Daoy (cell line): ENCODE measurements around the gene TMEM175. TPM values are rescaled to one million over a fixed set of nuclear protein-coding genes. Genes with fewer than 3 reads are reported as not detected.

ENCODE experiments used
- DNase-seq: peaks from one replicate; pipeline ENCODE4 v3.0.0-alpha.2; 2015; ENCODE audit warnings: low read depth
- total RNA-seq: library from RNA; depleted of rRNA; stranded (reverse); fragments of >200 nt; shearing (Covaris generic); gene quantifications from 2 replicates; pipeline ENCODE4 v1.2.3, GENCODE V29; 2014; rRNA removed

The TMEM175 gene, protein sequence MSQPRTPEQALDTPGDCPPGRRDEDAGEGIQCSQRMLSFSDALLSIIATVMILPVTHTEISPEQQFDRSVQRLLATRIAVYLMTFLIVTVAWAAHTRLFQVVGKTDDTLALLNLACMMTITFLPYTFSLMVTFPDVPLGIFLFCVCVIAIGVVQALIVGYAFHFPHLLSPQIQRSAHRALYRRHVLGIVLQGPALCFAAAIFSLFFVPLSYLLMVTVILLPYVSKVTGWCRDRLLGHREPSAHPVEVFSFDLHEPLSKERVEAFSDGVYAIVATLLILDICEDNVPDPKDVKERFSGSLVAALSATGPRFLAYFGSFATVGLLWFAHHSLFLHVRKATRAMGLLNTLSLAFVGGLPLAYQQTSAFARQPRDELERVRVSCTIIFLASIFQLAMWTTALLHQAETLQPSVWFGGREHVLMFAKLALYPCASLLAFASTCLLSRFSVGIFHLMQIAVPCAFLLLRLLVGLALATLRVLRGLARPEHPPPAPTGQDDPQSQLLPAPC
- 12.0 and 20.1 TPM in 2 replicates for total RNA-seq

DNA sequence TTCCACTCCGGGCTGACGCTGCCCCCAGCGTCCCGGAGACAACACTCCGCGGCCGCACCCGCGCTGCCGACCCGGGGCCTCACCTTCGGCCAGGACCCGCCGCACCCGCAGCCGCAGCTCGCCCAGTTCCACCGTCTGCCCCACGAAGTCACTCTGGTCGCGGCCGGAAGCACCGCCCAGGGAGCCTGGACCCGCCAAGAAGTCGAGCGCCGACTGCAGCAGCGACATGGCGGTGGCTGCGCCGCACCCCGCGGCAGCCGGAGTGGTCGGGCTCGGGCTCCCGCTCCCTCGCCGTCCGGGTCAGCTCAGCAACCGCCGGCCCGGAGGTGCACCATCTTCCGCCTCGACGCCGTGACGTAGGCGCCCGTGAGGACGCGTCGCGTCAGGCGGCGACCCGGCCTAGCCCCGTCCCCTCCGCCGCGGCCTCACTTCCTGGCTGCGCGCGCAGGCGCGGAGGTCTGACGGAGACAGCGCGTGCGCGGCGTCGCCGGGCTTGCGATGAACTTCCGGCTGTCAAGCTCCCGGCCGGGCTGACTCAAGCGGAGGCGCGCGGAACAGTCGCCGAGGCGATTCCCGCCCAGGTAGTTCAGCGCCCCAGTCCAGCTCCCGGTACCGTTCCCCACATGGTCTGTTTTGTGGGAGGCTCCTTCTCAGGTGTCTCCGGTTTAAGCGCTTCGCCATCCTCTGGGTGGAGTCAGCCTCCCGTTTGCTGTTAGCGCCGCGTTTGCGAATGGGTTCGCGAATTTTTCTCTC, at the start of gene TMEM175, which contains the start of gene GAK:
Gene TMEM175 (plus strand): TSS at position 501 of the 753 bp plus-strand sequence. CDS start 15,280 bp downstream, outside the sequence.
Gene GAK (minus strand): TSS at position 357 of the 753 bp plus-strand sequence. CDS start 129 bp downstream, at position 228.
- peak; percentile 98 for DNase-seq

DNA sequence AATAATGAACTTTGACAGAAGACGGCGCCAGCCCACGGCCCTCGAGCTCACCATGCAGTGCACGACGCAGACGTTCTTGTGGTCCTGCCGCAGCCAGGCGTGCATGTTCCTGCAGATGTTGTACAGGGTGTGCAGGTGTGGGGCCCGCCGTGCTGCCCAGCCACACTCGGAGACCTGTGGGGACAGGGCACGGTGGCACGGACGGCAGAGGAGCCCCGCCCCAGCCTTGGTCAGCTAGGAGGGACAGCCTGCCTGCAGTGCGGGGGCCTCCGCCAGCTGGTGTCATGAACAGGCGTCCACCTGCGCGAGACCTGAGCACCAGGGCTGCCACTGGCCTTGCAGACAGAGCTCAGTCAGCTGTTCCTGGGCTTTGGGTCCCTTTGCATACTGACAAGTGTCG, 49.6 kb upstream of the TMEM175 start:
- no peak for DNase-seq

DNA sequence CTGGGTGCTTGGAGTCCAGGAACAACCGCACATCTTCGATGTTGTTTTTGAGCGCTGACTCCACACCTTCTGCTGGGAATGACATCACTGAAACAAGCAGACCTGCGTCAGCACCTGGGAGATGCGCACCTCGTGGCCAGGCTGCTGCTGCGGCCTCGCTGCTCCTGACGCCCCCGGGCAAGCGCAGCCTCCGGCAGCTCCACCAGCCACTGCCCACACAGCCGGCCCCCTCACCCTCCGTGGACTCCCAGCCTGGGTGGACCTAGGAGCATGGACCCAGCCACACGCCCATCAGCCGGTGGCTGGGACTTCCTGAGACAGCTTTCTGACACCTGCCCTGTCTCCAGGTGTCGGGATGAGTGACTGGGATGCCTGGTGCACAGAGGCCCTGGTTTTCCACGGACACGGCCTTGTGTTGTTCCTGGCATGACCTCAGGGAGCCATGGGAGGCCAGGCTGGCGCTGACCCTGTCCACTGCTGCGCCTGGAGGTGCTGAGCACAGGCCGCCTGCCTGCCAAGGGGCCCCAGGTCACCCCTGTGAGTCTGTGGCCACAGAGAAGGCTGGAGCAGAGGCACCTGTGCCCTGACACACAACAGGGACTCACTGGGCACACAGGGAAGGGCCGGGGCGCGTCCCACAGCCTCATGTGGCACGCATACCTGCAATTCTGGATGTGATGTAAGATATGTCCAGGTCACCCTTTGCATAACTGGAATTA, 48.7 kb upstream of the TMEM175 start:
- no peak for DNase-seq

DNA sequence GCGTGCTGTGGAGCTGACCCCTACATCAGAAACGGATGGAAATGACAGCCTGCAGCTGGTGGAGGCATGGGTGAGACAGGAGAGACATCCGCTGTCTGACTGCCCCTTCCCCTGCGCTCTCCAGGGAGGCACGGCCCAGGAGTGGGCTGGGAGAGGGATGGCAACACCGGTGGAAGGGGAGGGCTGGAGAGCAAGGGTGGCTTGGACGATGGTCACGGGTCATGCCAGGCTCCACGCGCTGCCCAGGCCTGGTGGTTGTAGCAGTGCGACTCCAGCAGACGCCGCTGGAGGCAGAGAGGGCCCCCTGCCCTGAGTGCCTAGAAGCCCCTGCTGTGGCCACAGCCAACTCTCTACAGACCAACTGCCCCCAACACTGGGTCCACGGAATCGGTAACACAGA, 48.0 kb upstream of the TMEM175 start:
- DNase-seq: no peak

DNA sequence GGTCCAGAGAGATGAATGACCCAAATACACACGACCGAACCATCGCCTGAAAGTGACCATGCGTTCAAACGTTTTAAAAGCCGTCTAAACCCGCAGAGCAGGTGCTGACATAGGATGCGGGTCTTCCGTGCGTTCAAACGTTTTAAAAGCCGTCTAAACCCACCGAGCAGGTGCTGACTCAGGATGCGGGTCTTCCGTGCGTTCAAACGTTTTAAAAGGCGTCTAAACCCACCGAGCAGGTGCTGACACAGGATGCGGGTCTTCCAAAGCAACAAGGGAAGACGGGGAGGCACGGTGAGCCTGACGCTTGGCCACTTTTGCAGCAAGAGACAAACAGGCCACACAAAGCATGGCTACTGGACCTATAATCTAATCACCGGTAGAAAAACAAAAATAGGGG, 47.4 kb upstream of the TMEM175 start:
- no peak for DNase-seq

DNA sequence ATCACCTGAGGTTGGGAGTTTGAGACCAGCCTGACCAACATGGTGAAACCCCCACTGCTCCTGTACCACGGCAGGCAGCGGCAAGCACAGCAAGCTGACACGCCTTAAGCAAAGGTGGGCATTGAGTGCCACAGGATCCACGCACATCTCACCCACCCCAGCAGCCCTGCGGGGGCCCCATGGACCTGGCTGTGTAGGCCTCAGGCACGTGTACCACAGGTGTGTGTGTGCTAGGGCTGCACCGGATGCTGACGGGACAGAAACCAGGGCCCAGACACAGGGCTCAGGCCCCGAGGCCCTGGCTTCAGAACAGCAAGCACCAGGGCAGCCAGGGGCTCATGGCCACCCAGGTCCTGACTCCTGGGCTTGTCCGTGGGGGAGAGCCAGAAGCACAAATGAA, 46.9 kb upstream of the TMEM175 start:
- DNase-seq: no peak

DNA sequence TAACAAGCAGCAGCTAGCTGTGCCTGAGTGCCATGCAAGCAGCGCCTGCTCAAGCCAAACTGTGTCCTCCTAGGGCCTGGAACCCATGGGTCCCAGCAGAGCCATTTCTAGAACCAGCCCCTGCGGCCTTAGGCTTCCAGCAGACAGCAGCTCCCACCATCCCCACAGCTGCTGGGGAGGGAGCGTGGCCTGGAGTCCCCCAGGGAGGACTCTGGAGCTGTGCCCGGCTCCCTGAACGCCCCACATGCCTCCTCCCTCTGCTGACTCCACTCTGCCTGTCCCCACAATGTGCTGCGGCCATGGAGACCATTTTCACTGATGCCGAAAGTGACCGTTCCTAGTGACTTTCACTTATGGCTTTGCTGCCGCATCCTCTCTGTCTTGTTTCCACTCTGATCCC, 46.0 kb upstream of the TMEM175 start:
- DNase-seq: no peak

DNA sequence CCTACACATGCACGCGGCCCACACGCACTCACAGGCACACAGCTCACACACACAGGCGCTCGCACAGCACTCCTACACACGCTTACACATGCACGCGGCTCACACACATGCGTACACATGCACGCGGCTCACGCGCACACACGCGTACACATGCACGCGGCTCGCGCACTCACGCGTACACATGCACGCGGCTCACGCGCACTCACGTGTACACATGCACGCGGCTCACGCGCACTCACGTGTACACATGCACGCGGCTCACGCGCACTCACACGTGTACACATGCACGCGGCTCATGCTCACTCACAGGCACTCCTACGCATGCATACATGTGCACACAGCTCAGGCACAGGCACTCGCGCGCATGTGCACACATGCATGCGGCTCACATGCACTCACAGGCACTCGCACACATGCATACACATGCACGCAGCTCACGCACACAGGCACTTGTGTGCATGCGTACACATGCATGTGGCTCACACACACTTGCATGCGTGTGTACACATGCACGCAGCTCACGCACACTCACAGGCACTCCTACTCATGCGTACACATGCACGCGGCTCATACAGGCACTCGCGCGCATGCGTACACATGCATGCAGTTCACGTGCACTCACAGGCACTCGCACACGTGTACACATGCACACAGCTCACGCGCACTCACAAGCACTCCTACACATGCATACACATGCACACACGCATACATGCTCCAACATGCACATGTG, 45.1 kb upstream of the TMEM175 start:
- DNase-seq: no peak

DNA sequence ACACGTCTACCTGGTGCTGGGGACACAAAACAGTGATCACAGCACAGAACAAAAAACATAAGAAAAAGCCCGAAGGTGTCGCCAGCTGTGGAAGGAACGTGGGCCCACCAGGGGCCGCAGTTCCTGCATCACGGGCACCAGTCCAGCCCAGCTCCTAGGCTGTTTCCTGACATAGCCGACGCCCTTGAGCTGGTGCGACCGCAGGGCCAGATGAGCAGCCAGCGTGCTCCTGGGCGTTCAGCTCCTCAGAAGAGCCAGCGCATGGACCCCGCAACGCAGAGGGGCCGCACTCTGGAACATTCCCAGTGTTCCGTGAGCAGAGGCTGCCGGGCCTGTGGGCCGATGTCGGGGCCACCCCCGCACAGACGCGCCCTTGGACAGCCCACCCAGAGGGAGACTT, 44.2 kb upstream of the TMEM175 start:
- no peak for DNase-seq

DNA sequence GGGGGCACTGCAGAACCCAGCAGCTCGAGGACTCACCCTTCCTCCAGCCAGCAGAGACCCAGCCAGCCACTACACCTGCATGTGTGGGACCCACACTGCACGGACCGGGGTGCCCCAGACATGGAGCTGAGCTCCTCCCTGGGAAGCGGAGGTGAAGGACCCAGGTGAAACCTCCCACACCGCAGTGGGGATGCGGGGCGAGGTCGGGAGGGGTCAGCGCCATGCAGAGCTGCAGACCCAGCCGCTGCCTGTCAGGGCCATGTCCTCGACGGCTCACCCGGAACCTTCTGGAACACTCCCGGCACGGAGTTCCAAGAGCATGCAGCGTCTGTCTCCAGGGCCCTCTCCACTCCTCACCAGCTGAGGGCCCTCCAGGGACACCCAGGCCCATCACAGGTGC, 42.7 kb upstream of the TMEM175 start:
- DNase-seq: no peak

DNA sequence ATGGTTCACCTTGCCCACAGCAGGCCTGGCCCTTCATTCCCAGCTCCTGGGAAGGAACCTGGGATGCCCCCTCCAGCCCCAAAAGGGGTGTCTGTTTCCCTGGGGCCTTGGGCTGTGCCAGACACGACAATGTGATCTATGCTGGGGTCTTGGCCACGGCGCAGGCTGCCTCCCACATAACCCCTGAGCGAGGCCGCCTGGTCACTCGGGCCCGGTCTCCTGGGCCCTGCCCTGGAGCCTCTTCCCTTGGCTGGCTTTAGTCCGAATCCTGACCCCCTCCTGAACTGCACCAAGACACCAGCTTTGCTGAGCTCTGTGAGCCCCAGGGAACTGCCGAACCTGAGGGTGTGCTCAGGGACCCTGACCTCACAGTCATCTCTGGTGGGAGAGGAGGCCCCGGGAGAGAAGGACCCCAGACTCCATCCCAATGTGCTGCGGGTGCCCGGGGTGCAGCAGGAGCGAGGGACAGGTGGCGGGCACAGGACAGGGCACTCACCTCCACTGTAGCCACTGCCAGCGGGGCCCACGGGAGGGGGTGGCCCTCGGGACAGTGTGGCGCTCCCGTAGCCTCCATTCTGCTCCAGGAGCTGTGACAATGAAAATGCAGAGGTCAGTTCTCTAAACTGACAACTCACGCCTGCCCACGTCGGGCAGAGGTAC, 42.1 kb upstream of the TMEM175 start:
- DNase-seq: no peak

DNA sequence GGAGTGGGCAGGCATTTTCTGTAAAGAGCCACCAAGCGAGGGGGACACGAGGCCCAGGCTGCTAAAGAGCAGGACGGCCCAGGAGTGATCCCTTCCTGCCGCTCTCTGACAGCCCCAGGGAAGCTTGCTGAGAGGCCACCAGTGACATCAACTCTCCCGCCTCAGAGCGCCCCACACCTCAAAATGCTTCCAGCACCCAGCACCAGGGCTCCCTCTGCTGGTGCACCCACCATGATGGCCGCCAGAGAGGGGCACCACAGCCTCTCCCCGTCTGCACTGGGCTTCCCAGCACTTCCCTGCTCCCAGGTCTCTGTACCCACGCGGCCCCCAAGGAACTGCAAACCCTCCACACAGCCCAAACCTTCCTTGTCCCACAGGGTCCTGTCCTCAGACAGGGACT, 40.5 kb upstream of the TMEM175 start:
- DNase-seq: no peak

DNA sequence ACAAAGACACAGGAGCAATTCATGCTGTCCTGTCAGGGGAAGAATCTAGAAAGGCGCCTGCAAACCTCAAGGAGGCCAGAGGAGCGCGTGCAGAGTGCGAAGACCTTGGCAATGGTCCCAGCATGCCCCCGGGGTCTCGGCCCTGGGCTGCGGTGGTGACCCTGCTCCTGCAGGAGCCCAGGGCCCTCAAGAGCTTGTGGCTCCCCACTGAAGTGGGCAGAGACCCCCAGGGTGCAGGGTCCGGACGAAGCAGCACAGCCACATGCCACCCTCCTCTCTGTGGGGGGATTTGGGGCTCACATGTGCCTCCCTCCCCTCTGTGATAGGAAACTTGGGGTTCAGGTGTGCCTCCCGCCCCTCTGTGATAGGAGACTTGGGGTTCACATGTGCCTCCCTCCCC, 39.5 kb upstream of the TMEM175 start:
- no peak for DNase-seq

DNA sequence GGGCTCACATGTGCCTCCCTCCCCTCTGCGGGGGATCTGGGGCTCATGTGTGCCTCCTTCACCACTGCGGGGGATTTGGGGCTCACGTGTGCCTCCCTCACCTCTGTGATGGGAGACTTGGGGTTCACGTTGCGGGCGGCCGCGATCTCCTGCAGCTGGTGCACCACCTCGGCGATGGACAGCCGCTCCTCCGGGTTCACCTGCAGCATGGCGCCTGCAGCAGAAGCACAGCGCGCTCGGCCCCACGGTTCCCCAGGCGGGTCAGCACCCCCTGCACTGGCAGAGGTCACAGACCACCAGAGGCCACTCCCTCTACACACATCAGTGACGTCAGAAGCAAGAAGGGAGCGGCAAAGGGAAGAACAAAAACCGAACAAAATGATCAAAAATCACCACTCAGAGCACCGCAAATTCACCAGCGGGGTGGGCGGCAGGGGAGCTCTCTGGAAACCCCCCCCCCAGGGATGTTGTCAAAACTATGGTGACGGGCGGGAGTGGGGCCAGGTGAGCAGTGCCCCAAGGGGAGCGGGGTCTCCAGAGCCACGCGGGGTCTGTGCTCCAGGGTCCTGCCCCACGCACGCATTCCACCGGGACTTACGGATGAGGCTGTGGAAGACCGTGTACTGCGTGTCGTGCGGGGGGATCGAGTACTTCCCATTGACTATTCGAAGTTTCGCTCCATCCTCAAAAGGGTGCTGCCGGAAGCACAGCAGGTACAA, 38.8 kb upstream of the TMEM175 start:
- no peak for DNase-seq

DNA sequence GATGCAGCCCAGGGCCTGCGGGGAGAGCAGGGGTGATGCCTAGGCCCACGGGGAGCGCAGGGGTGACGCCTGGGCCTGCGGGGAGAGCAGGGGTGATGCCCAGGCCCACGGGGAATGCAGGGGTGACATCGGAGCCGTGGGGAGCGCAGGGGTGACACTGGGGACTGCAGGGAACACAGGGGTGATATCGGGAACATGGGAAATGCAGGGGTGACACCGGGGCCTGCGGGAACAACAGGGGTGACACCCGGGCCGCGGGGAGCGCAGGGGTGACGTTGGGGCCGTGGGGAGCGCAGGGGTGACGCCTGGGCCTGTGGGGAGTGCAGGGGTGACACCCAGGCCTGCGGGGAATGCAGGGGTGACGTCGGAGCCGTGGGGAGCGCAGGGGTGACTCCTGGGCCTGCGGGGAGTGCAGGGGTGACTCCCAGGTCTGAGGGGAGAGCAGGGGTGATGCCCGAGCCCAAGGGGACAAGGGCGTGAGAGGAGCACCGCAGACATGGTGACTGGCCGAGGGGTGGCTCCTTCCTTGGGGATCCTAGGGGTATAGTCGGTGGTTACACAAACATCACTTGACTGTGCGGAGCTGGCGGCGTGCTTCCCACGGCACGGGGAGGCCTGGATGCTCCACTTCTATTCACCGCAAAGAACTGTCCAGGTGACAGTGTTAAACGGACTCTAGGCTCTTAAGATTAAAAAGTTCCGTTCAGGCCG, 38.1 kb upstream of the TMEM175 start:
- no peak for DNase-seq

DNA sequence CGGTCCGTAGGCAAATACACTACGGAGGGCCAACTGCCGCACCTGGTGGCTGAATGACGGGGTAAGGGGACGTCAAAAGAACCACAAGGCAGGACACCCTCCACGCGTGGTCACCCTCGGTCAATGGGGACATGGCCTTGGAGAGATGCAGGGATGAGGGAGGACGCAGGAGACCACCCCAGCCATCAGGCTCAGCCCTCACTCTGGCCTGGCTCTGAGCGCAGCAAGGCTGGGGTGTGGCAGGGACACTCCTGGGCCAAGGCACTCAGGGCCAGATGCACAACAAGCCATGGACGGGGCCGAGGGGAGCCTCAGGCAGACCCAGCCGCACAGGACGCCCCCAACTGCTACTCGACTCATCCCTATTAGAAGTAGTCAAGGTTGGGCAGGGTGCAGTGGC, 36.7 kb upstream of the TMEM175 start:
- no peak for DNase-seq

DNA sequence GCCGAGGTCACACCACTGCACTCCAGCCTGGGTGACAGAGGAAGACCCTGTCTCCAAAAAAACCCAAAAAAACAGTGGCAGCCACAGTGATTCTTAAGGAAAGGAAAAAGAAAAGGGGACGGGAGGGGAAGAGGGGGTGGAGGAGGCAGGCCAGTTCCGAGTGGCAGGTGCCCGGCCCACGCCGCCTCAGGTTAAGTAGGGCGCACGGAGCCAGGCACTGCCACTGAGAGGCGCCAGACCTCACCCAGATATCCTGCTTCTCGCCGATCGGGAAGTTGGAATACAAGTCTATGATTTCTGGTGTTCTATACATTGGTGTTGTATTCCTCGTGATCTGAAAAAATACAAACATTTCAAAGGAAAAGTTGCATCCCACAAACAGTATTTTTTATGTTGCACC, 36.0 kb upstream of the TMEM175 start:
- DNase-seq: no peak

DNA sequence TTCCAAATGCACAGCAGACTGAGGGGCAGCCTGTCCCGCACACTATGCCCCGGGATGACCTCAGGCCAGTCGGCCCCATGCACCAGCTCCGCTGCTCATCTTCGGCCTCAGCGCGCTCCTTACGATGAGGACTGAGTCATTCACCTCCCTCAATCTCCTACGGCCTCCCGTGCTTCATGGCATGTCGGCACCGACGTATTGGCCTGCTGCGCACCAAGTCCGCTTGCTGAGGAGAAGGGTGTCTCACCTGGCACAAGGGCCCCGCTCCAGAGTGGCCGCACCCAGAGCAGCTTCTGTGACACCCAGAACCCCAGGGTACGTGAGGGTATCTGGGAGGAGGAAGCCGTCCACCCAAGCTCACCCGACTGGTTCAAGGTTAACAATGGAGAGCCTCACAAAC, 35.6 kb upstream of the TMEM175 start:
- no peak for DNase-seq

DNA sequence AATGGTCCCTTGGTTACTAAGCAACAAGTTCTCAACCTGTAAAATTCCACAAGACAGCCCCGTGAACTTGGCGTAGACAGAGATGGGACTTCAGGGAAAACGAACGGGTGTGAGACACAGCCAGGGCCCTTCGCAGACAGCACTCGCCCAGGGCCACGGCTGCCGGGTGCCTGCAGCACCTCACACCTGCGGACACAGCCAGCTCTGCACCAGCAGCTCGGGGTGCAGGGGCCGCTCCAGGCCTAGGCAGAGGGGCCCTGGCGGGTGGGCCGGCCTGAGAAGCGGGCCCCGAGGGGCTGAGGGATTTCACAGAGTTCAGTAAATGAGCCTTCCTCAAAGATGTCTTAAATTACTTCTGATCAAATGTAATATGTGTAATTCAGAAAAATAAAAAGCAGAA, 34.1 kb upstream of the TMEM175 start:
- DNase-seq: no peak
